HFFc6 (cell line): ENCODE measurements around the gene MGAT2. TPM values are rescaled to one million over a fixed set of nuclear protein-coding genes. Genes with fewer than 3 reads are reported as not detected.

Source experiments
- DNase-seq: peaks from one replicate; pipeline ENCODE4 v3.0.0-alpha.2; 2018
- H3K27ac Mint-ChIP-seq: 2 replicates; pipeline ENCODE4 v1.8.0; 2020; ENCODE audit warnings: mild to moderate bottlenecking, mixed read lengths
- H3K27me3 Mint-ChIP-seq: 2 replicates; pipeline ENCODE4 v1.8.0; 2021; ENCODE audit warnings: mild to moderate bottlenecking, moderate library complexity, mixed read lengths; ENCODE audit not compliant: insufficient read depth
- H3K36me3 Mint-ChIP-seq: 2 replicates; pipeline ENCODE4 v1.8.0; 2021; ENCODE audit warnings: low read depth, mixed read lengths
- H3K4me1 Mint-ChIP-seq: 2 replicates; pipeline ENCODE4 v1.8.0; 2020; ENCODE audit warnings: low read depth, mixed read lengths
- H3K4me3 Mint-ChIP-seq: 2 replicates; pipeline ENCODE4 v1.8.0; 2020; ENCODE audit warnings: mild to moderate bottlenecking, moderate library complexity, mixed read lengths
- H3K9me3 Mint-ChIP-seq: 2 replicates; pipeline ENCODE4 v1.8.0; 2020; ENCODE audit warnings: mild to moderate bottlenecking, mixed read lengths
- total RNA-seq, 6 experiments: library from RNA; stranded (reverse); fragmentation: NEBNext Ultra II Directional; extraction: Animal tissue kit (Norgen Biotek cat#: 25700); gene quantifications; 2 replicates in 1 of 6; 3 replicates in 5 of 6; pipeline ENCODE4 v1.2.3, GENCODE V29; 2021
- TF ChIP-seq, protein P1 (sequence below): fragments of 200-600 bp; sonication (generic); IDR thresholded peaks from 2 replicates; pipeline ENCODE4 v1.5.0; 2021; ENCODE audit warnings: antibody characterized with exemption, mild to moderate bottlenecking

MGAT2 gene
- total RNA-seq, 6 experiments from 2014 or later = 61.8 to 73.8 (median 64.4) TPM

DNA sequence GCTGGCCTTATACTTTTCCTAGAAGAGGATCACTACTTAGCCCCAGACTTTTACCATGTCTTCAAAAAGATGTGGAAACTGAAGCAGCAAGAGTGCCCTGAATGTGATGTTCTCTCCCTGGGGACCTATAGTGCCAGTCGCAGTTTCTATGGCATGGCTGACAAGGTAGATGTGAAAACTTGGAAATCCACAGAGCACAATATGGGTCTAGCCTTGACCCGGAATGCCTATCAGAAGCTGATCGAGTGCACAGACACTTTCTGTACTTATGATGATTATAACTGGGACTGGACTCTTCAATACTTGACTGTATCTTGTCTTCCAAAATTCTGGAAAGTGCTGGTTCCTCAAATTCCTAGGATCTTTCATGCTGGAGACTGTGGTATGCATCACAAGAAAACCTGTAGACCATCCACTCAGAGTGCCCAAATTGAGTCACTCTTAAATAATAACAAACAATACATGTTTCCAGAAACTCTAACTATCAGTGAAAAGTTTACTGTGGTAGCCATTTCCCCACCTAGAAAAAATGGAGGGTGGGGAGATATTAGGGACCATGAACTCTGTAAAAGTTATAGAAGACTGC lies 1.5 kb downstream of the MGAT2 start:
- Mint-ChIP-seq H3K27ac (peak overlapping the region; percentile 96), H3K36me3 (peaks cover 27% of the 10 kb centered on the region), H3K27me3 (peaks cover 5% of the 10 kb centered on the region), H3K9me3 (no peaks in the 10 kb centered on the region), H3K4me3 (peak overlapping the region; percentile 99), H3K4me1 (peaks cover 54% of the 10 kb centered on the region)
- TF ChIP-seq, protein P1, sequence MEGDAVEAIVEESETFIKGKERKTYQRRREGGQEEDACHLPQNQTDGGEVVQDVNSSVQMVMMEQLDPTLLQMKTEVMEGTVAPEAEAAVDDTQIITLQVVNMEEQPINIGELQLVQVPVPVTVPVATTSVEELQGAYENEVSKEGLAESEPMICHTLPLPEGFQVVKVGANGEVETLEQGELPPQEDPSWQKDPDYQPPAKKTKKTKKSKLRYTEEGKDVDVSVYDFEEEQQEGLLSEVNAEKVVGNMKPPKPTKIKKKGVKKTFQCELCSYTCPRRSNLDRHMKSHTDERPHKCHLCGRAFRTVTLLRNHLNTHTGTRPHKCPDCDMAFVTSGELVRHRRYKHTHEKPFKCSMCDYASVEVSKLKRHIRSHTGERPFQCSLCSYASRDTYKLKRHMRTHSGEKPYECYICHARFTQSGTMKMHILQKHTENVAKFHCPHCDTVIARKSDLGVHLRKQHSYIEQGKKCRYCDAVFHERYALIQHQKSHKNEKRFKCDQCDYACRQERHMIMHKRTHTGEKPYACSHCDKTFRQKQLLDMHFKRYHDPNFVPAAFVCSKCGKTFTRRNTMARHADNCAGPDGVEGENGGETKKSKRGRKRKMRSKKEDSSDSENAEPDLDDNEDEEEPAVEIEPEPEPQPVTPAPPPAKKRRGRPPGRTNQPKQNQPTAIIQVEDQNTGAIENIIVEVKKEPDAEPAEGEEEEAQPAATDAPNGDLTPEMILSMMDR = no peak
- DNase-seq = no peak

GRCh38 chr14:49623387-49623786 lies 2.8 kb downstream of the MGAT2 start:
- H3K4me3 Mint-ChIP-seq = peak overlapping the region; percentile 99

DNA sequence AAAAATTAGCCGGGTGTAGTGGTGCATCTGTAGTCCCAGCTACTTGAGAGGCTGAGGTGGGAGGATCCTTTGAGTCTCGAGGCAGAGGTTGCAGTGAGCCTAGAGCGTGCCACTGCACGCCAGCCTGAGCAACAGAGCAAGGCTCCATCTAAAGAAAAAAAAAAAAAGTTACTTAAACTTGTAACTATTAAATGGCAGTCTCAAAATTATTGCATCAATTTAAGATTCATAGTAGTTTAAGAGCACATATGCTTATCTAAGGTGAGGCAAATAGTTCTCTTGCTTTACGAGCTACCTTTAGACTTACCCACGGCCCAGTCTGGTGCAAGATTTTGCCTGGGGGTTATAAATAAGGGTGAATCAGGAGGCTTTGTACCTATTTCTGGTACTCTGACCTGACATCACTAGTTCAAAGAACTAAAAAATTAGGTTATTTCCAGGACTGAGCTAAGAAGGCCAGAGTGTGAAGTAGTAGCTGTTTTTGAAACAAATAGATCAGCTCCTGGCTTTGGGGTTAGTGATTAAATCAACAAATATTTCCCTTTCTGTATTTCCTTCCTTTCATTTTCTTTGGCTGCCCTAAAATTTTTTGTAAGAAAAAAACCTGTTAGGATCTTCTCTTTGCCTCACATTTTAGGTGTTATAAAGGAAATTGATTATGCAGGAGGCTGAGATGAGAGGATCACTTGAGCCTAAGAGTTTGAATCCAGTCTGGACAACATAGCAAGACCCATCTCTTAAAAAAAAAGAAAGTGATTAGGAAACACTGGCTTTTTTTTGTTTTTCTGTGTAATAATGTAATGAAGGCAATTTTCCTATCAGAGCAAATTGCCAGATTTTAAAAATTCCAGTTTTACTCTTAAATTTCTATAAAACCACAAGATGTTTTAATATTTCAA lies 3.6 kb downstream of the MGAT2 start:
- Mint-ChIP-seq H3K4me1 (peaks cover 34% of the 10 kb centered on the region), H3K9me3 (no peaks in the 10 kb centered on the region), H3K4me3 (peak overlapping the region; percentile 99), H3K36me3 (peaks cover 16% of the 10 kb centered on the region), H3K27me3 (peaks cover 5% of the 10 kb centered on the region), H3K27ac (peak overlapping the region; percentile 62)
- TF ChIP-seq, protein P1 = no peak
- DNase-seq = no peak

More at GRCh38 chr14:49623387-49623786, 2.8 kb downstream of the MGAT2 start:
- Mint-ChIP-seq H3K4me1 (peaks cover 41% of the 10 kb centered on the region), H3K36me3 (peaks cover 25% of the 10 kb centered on the region), H3K9me3 (no peaks in the 10 kb centered on the region), H3K27ac (peak overlapping the region; percentile 31; the same call in 1 of the 2 replicates), H3K27me3 (peaks cover 5% of the 10 kb centered on the region)
- no peak for DNase-seq
- TF ChIP-seq, protein P1 = no peak

- Mint-ChIP-seq H3K4me1 (peaks cover 42% of the 10 kb centered on the region), H3K27ac (peak overlapping the region; percentile 88), H3K36me3 (peaks cover 30% of the 10 kb centered on the region), H3K4me3 (peak overlapping the region; percentile 98), H3K9me3 (no peaks in the 10 kb centered on the region), H3K27me3 (peaks cover 3% of the 10 kb centered on the region)
- peak; percentile 88 for DNase-seq
- TF ChIP-seq, protein P1 = peak; percentile 90
These were observed 13.3 kb downstream of the MGAT2 start for GRCh38 chr14:49633640-49634546.
